ENCODE measurements around the gene CENPK.

CENPK gene

DNA sequence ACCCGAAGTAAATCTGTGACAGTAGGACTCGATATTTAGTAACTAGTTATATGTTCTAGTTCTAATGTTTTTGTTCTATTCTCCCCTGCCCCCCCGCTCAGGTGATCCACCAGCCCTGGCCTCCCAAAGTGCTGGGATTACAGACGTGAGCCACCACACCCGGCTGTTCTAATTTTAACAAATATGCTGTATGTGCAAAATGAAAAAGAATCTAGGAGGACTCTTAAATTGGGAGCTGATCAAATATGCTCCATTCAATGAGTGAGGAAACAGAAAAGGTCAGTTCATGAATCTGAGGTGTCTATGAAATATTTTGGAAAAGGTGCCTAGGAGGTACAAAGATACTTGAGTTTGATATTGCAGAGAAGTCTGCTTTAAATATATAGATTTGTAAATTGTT, 16.8 kb downstream of the CENPK start:
- H3K4me3 ChIP-seq (ENCODE audit: low read length): no peak overlapping the region
- TF ChIP-seq, protein P1, sequence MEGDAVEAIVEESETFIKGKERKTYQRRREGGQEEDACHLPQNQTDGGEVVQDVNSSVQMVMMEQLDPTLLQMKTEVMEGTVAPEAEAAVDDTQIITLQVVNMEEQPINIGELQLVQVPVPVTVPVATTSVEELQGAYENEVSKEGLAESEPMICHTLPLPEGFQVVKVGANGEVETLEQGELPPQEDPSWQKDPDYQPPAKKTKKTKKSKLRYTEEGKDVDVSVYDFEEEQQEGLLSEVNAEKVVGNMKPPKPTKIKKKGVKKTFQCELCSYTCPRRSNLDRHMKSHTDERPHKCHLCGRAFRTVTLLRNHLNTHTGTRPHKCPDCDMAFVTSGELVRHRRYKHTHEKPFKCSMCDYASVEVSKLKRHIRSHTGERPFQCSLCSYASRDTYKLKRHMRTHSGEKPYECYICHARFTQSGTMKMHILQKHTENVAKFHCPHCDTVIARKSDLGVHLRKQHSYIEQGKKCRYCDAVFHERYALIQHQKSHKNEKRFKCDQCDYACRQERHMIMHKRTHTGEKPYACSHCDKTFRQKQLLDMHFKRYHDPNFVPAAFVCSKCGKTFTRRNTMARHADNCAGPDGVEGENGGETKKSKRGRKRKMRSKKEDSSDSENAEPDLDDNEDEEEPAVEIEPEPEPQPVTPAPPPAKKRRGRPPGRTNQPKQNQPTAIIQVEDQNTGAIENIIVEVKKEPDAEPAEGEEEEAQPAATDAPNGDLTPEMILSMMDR (conservative IDR thresholded peaks at IDR 0.05; ENCODE audit: low read depth, low read length): no peak
- no peak for DNase-seq (ENCODE audit: low read depth)

DNA sequence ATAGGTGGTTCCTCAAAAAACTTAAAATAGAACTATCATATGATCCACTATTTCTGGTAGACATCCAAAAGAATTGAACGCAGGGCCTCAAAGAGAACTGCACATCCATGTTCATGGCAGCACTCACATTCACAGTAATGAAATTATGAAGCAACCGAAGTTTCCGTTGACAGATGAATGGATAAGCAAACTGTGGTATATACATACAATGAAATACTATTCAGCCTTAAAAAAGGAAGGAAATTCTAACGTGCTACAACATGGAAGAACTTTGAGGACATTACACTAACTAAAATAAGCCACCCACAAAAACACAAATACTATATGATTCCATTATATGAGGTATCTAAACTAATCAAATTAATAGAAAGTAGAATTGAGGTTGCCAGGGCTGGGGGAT, 18.5 kb downstream of the CENPK start:
- H3K4me3 ChIP-seq (ENCODE audit: low read length): no peak overlapping the region
- TF ChIP-seq, protein P1 (conservative IDR thresholded peaks at IDR 0.05; ENCODE audit: low read depth, low read length): no peak
- DNase-seq (ENCODE audit: low read depth): no peak

DNA sequence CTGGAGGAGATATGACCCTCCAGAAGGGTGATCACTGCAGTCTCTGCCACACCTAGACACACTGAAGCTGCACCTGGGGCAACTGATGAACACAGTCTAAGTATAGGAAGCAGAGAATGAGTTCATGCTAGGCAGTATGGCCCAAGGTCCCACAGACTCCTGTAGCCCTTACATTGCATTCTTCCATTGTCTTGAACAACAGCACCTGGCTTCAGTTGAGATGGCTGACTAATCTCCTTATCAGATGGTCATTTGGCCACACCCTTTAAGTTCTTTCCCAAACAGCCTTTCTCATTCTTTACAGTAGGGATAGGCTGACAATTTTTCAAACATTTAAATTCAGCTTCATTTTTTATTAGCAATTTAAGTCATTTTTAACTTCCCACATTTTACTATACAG, 23.1 kb downstream of the CENPK start:
- DNase-seq (ENCODE audit: low read depth): no peak
- no peak overlapping the region for H3K4me3 ChIP-seq (ENCODE audit: low read length)
- TF ChIP-seq, protein P1 (conservative IDR thresholded peaks at IDR 0.05; ENCODE audit: low read depth, low read length): no peak

DNA sequence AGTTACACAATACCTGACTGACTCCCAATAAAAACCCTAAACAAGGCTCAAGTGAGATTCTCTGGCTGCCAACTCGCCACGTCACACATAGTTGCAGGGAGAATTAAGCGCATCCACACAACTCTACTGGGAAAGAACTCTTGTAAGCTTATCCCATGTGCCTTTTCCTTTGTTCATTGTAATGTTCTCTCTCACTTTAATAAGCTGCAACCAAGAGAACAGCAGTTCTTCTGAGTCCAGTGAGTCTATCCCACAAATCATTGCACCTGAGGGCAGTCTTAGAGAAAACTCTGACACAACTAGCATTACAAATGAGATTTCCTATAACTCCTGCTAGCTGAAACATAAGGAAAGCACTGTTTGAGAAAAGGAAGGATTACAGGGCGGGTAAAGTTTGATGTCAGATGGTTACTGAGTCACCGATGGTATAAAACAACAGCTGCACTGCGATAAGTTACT, 27.4 kb downstream of the CENPK start:
- peak; percentile 74 for DNase-seq (ENCODE audit: low read depth)
- no peak overlapping the region for H3K4me3 ChIP-seq (ENCODE audit: low read length)
- TF ChIP-seq, protein P1 (conservative IDR thresholded peaks at IDR 0.05; ENCODE audit: low read depth, low read length): no peak

DNA sequence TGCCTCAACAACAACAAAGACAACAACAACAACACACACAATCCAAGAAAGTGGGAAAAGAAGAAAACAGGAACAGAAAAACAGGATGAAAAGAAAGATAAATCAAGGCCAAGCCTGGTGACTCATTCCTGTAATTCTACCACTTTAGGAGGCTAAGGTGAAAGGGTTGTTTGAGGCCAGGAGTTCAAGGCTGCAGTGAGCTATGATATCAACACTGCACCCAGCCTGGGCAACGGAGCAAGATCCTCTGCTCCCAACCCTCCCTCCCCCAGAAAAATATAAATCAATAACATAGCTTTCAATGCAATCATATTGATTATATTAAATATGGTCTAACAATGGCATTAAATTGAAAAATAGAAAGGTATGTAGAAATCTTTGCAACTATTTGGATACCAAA, 32.1 kb downstream of the CENPK start:
- TF ChIP-seq, protein P1 (conservative IDR thresholded peaks at IDR 0.05; ENCODE audit: low read depth, low read length): no peak
- H3K4me3 ChIP-seq (ENCODE audit: low read length): no peak overlapping the region
- no peak for DNase-seq (ENCODE audit: low read depth)

DNA sequence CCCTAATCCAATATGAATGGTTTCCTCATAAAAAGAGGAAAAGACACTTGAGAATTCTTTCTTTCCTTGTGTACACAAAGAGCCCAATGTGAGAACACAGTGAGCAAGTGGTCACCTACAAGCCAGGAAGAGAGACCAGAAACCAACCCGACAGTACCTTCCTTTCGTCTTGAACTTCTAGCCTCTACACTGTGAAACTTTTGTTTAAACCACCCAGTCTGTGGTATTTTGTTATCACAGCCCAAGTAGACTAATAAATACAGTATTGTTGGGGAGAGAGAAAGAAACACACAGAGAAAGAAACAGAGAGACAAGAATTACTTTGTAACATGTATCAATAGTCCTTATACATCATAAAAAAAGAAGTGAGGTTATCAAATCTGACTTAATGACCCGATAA, 37.2 kb downstream of the CENPK start:
- TF ChIP-seq, protein P1 (conservative IDR thresholded peaks at IDR 0.05; ENCODE audit: low read depth, low read length): no peak
- no peak for DNase-seq (ENCODE audit: low read depth)
- no peak overlapping the region for H3K4me3 ChIP-seq (ENCODE audit: low read length)

DNA sequence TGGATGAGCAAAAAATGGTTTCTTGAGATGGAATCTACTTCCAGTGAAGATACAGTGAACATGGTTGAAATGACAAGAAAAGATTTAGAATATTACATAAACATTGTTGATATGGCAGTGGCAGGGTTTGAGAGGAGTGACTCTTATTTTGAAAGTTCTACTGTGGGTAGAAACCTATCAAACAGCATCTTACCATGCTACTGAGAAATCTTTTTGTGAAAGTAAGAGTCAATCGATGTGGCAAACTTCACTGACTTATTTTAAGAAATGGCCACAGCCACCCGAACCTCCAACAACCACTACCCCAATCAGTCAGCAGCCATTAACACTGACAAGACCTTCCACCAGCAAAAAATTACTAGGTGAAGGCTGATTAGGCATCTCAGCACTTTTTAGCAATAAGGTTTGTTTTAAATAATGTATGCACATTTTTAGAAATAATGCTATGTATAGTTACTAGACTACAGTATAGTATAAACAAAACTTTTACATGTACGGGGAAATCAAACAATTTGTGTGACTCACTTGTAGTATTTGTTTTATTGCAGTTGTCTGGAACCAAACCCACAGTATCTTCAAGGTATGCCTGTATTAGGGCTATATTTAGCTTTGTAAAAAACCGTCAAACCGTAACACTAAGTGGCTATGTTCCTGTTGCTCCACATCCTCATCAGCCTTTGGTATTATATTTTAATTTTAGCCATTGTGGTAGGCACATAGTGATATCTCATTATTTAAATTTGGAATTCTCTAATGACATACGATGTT, 50.6 kb downstream of the CENPK start:
- DNase-seq (ENCODE audit: low read depth): no peak
- H3K4me3 ChIP-seq (ENCODE audit: low read length): no peak overlapping the region
- TF ChIP-seq, protein P1 (conservative IDR thresholded peaks at IDR 0.05; ENCODE audit: low read depth, low read length): no peak
